HG03442 (cell line): ENCODE data around the gene DAAM1.

Experiments used
- ATAC-seq: cut with Tn5 transposase; IDR thresholded peaks from one replicate; pipeline ENCODE4 v1.9.1; 2021; ENCODE audit warnings: mild to moderate bottlenecking, moderate library complexity; ENCODE audit not compliant: unreplicated experiment

Gene DAAM1

DNA sequence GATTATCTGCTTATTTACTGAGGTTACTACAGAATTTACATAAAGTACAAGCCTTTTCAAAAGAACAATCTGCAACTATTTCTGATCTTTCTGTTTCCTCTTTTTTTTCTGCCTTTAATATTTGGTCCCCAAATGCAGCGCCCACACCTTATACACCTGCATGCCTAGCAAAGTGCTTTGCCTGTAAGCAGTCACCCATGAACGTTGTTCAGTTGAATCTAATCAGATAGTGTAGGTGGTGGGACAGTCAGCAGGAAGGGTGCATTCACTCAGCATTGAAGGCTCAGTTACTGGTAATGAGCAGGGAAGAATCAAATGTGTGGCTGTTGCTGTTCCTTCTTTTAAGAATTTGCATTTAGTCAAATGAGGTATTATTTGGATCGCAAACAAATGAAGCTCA lies 168.3 kb downstream of the DAAM1 start:
- peak; percentile 79 for ATAC-seq

DNA sequence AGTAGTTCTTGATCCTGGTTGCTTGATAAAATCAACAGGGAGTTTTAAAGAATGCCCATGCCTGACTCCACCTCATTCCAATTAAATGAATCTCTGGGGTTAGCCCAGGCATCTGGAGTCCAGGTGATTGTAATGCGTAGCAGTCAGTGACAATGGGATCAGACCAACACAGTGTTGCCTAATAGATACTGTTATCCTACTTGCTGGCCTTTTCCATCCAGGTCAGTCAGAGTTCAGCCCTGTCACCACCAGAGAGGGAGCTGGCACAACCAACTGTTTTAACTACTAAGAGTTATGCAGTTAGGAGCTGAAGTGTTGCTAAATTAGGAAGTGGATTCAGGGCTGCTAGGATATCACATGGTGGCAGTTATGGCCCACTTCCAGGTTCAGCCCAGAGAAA lies 169.6 kb downstream of the DAAM1 start:
- no peak for ATAC-seq

DNA sequence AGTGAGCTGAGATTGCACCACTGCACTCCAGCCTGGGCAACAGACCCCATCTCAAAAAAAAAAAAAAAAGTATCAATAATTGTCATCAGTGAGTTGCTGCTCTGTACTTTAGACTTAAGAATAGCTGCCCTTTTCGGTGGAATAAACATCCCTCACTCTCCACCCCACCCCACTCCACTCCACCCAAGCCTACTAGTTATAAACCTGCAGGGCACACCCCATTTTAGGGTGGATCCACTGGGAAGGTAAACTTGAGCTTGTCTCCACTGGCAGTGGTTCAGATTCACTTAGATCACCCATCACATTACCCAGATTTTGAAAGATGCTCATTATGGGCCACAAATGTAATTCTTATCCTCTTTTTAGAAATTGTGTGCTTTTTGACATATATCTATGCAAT lies 170.3 kb downstream of the DAAM1 start:
- no peak for ATAC-seq

DNA sequence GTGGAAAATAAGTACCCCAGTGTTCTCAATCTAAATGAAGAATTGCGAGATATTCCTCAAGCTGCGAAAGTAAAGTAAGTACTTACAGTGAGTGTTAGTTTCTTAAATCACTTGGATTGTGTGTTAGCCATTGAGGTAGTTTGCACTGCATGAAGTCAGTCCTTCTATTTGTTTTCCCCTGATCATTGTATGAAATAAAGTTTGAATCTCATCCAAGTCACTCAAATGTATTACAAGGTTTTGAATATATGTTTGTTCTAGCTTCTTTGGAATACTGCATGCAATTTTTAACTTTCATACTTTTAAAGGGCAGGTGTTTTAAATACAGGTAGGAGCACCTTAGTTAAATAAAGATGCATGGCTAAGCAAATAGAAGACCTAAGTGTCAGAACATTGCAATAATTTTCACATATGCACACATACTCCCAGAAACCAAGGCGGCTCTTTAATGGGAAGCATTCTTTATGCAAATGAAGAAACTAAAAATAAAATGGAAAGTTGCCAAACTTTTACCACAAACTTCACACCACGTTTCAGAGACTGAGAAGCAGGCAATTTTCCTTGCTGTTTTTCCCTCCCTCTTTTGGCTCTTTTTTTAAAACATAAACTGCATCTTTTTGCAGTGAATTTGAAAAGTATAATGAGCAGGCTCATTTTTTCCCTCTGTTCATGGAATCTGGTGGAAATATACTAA lies 171.1 kb downstream of the DAAM1 start:
- ATAC-seq: no peak

DNA sequence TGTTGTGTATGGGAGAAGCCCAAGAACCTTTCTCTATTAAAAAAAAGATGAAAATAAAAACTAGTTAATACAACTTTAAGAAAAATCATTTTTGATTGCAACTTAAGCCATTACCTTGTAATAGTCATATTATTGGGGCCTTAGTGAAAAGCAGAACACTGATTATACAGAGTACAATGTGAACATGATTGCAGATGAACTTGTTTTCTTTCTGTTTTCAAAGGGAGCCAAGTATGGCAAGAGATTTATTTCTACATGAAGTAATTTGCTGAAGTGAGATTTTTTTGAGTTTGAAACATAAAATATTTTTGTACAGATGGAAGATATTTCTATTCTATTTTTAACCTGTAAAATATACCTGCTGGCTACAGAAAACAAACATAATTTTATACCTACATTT lies 171.8 kb downstream of the DAAM1 start:
- no peak for ATAC-seq

DNA sequence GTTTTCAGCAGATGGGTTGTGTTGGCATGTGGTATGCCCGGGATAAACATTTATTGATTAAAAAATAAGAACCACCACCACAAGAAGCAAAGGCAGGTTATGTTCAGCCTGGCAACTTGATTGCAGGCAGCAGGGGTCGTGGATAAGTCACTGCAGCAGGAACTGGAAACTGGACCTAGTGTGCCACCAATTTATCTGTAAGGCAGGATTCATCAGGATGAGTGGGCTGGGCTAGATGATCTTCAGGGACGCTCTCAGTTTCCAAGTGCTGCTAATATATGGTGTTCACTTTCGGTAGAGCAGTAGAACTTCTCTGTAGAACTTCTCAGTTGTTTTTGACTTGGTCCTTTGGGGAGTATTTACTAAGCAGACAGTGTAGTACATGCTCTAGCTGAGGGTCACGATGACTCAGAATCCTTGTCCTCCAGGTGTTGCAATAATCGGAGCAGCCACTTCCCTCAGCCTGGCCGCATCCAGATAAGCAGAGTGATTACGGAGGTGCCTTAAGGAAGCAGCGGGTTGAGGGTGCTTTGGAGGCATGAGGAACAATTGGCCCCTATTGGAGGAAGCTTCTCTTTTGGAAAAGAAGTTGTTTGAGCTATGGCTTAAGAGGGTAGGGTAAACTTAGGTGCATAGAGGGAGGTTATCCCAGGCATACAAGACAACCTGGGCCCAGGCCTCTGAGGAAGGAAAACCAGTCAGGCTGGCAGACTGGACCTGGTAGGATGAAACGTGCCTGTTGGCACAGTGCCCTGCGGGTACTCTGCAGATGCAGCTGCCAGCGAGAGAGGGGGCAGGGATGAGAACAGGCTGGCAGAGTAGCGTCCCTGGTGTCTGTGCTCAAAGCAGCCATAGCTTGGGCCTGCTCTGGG lies 172.7 kb downstream of the DAAM1 start:
- ATAC-seq: no peak

DNA sequence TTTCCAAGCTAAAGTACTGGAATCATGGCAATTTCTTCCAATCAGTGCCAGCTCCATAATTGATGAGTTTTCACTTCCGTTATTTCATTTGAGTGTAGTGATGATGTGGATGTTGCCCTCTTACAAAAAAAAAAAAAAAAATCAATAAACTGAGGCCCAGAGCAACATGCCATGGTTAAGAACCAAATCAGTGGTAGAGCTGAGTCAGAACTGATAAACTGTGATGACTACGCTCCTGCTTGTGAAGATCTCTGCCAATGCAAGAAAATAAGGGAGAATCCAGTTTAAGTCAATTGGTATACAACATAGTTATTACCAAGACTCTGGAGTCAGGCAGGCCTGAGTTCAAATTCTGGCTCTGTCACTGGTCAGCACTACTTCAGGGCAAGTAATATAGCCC lies 174.0 kb downstream of the DAAM1 start:
- ATAC-seq: no peak

DNA sequence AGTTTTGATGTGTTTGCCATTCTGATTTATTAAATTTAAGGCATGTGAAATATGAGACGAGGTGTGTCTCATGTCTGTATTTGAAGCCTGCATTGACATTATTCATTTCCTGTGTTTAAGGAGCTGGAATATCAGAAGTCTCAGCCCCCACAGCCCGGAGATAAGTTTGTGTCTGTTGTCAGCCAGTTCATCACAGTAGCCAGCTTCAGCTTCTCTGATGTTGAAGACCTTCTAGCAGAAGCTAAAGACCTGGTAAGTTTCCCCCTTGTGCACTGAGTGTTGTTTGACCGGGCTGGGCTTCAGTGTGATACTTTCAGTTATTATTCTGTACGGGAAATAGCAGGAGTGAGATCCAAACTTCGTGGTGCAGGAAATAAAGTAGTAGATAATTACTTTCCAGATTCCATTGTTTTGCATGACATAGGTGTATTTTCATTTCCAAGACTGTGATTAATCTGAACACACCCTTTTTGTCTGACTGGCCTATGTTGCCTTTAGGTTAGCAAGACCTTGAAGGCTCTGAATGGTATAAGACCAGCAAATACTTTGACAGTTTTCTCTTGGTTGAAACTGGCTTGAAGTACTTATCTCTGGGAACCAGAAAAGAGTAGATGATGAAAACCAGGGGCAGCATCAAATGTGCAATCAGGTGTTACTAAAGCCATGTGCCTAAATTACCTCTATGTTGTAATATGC lies 175.2 kb downstream of the DAAM1 start:
- no peak for ATAC-seq

DNA sequence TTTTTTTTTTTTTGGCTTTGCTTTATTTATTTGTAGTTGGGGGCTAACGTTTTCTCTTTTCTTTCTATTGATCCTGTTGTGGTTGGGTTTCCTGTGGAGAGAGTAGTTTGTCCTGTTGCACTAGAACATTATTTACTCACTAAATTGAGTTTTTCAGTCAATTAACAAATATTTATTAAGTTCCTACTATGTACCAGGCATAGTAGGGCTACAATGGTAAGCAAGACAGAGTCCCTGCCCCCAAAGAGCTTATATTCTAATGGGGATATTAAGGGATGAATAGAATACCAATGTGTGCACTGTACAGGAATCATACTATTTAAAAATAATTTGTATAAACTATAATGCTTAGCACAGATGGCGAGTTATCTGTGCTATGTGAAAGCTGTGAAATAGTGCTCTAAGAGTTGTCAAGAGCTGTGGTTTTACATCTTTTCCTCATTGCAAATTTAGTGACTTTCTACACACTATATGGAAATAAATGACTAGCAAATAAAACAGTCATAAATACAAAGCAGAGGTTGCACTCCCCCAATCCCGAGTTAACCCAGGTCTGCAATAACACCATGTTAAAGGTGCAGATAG lies 181.8 kb downstream of the DAAM1 start:
- no peak for ATAC-seq

DNA sequence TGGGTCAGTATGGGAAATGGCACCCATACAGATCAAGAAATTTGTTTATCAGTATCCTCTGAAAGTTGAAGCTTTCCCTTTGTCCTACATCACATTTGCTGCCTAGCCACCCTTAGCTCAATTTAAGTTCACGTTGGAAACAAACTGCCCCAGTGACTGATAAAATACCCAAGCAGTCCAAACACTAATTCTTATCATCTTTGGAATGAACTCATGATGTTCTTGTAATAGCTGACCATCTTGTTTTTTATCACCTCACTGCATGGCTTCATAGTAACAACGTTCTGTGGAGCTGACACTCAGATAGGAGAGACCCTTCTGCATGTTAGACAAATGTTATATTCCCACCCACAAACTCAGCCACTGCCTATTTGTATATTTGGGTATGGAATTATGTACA lies 183.3 kb downstream of the DAAM1 start:
- ATAC-seq: no peak

DNA sequence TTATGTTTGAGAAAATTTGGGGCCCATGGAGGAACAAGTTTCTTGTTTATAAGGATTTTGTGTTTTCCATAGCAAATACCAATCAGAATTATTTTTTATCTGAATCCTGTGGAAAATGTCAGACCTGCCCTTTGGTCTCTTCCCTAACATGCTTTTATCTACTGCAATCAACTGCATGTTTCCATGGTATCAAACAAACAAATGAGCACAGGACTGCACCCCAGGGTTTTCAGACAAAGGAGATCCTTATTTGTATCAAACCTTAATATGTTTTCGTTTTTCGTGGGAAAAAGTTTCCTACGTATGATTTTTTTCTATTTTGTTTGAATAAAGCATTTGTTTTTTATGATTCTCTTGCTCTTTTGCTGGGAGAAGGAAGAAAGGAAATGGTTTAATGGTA lies 185.6 kb downstream of the DAAM1 start:
- ATAC-seq: no peak

DNA sequence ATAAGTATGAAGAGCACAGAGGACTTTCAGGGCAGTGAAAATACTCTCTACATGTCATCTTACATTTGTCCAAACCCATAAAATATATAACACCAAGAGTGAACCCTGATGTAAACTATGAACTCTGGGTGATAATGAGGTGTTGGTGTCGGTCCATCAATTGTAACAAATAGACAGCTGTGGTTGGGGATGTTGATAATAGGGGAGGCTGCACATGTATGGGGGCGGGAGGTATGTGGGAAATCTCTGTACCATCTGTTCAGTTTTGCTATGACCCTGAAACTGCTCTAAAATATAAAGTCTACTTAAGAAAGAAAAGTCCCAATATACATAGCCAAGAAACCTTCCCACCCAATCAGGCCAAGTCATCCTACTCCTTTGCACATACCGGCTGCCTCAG lies 188.2 kb downstream of the DAAM1 start:
- peak; percentile 57 for ATAC-seq

DNA sequence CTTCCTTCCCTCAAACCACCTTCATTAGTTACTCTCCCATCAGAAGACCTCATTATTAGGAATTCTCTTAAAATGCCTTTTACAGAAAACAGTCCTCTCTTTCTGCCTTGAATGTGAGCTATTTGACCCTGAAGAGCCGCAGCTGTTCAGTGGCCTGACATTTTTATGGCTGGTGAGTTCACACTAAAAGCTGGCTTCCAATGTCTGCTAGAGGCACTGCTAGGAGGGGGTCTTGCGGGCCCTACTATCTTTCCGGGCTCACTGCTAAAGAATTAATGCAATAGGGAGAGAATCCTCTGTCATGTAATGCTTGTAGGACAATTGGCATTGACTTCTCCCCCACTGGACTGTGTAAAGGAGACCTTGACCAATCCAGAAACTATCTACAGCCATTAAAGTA lies 189.0 kb downstream of the DAAM1 start:
- no peak for ATAC-seq

DNA sequence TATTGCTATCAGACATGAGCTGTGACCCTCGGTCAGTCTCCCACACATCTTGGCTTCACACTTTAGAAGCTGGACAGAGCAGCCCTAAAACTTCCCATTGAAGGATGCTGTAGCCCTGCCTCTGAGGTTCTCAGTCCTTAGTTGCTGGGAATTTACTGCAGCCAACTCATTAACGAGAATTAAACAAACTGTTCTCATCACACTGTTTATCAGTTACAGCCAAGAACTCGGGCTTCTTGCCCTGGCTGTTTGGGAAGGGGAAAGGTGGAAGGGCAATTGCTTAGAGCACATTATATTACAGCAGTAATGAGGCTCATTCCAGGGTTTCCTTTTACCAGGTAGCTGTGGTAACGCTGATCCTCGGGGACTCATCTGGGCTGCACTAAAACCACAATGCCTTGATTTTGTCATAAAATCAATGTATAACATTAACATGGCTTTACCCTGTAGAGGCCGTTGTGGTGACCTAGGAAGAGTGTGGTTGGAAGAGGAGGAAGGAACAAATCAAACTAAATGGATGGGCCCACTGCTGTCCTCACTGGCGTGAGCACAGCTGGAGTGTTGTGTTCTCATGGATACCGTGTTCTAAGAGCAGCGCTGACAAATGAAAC lies 189.6 kb downstream of the DAAM1 start:
- no peak for ATAC-seq

DNA sequence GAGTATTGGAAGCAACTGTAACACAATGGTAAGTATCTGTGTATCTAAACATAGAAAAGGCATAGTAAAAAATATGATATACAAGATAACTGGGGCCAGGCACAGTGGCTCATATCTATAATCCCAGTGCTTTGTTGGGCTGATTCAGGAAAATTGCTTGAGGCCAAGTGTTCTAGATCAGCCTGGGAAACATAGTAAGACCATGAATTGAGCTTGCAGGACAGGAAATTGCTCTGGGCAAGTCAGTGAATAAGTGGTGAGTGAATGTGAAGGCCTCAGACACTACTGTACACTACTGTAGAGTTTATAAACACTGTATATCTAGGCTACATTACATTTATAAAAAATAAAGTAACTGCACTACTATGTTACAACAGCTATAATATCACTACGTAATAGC lies 201.5 kb downstream of the DAAM1 start:
- ATAC-seq: no peak

DNA sequence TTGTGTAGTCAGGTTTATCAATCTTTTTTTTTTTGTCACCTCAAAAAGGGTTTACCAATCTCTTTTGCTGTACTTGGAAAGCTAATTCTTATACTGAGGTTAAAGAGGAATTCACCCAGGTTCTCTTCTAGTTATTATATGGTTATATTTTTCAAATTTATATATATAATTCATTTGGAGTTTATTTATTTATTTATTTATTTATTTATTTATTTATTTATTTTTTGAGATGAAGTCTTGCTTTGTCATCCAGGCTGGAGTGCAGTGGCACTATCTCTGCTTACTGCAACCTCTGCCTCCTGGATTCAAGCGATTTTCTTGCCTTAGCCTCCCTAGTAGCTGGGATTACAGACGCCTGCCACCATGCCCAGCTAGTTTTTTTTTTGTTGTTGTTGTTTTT lies 202.9 kb downstream of the DAAM1 start:
- ATAC-seq: no peak

DNA sequence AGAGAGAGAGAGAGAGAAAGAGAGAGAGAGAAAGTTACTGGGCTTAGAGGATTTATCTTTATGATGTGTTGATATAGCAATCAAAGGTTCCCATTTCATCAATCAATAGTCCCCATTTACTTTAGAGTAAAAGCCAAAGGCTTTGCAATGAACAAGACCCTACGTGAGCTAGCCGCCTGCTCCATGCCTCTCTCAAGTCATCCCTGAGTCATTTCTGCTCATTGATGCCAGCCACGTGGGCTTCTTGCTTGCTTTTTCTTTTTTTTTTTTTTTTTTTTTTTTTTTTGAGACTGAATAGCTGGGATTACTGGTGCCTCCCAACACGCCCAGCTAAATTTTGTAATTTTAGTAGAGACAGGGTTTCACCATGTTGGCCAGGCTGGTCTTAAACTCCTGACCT lies 205.8 kb downstream of the DAAM1 start:
- no peak for ATAC-seq

DNA sequence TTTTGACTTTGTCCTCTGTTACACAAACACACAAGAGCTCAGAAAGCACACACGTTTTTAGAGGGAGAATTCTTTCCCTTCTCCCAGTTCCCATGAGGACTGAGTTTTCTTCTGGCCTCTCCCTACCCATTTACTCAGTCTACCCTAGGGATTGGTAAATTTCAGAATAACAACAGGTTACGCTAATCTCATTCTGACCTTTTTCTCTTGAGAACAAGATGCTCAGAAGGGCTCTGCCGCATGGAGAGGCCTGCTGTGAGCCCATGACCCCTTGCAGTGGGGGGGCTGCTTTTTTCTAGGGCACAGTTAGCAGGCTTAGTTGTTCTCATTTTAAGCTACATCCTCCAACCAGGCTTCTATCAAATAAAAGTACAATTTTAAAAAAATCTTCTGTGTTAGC lies 207.2 kb downstream of the DAAM1 start:
- no peak for ATAC-seq

DNA sequence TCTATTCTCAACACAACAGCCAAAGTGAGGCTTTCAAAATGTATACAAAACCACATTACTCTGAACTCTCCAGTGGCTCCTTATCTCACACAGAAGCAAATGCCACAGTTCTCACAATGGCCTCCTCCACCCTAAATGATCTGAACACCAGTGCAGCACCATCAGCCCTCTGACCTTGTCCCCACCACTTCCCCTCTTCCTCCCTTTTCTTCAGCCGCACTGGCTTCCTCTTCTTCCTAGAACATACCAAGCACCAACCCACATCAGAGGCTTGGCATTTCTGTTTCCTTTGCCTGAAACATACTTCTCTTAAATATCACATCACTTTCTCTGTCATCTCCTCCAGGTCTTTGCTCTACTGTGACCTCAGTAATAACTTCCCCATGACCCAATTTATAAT lies 210.4 kb downstream of the DAAM1 start:
- ATAC-seq: no peak

DNA sequence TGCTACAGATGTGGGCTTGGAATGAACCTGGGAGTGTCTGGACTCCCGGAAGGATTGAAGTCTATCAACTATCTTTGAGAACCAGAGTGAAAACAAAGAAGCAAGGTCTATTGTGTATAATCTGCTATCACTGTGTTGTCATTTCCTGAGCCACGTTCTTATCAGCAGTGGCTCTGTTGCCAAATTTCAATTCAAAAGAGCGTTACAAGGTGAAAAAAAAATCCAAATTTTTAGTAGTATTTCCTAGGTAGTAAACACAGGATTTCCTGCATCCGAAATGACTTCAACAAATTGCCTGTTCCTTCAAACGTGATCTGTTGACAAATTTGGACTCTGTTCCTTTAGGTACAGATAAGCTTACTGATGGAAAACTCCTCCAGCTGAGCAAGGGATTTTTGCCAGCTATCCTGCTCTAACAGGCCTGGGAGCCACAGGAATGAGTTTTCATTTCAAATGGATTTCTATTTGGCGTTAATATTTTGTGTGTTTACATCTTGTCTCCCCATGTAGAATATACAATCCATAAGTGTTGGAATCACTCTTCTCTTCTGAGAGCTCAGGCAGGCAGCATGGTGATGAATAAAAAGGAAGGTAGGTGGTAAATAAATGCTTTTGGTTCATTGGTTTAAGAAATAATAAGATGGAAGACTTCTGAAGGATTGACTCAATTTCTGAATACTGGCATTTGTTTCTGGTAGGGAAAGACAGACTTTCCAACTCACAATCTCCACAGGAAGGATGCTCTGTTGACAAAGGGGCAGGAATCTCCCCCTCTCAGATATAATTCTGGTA lies 218.2 kb downstream of the DAAM1 start:
- ATAC-seq: no peak
